Inflammatory macrophage treated with lipopolysaccharide for 1 hour (primary cell): ENCODE measurements around the gene MEF2C.

Experiments
- DNase-seq, 2 donors: peaks; one replicate each; pipeline ENCODE4 v3.0.0-alpha.2; 2020 to 2022

Gene MEF2C

GRCh38 chr5:88826646-88827585, 56.1 kb downstream of the MEF2C start:
- peak; percentile 42 to 57 for DNase-seq

DNA sequence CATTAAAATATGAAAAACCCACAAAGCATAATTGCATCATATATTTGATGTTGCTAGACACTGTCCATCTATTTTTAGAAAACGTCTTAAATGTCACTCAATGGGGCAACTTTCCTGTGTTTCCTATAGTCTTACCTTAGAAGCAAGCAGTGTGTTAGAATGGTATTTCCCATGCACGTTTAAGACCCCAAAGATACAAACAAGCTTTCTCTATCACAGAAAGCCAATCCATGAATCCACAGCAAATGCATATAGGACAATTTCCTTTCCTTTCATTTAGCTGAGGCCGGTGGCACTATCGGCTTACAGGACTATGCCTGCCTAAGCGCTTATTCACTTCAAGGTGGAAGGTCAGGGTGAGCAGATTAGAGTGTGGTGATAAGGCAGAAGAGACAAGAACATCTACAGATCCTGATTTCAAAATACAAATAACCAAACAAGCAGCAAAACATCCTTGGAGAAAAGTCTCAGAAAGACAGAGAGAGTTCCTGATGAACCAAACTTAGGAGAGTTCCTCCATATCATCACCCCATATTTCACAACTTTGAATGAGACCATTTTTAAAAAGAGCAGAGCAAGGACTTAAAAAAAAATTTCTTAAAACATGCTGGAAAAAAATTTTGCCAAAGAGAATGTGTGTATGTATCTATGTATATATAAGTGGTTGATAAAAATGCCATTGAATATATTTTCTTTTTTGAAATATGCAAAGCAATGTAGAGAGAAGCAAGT, 57.2 kb downstream of the MEF2C start:
- DNase-seq: peak; percentile 30 to 36

DNA sequence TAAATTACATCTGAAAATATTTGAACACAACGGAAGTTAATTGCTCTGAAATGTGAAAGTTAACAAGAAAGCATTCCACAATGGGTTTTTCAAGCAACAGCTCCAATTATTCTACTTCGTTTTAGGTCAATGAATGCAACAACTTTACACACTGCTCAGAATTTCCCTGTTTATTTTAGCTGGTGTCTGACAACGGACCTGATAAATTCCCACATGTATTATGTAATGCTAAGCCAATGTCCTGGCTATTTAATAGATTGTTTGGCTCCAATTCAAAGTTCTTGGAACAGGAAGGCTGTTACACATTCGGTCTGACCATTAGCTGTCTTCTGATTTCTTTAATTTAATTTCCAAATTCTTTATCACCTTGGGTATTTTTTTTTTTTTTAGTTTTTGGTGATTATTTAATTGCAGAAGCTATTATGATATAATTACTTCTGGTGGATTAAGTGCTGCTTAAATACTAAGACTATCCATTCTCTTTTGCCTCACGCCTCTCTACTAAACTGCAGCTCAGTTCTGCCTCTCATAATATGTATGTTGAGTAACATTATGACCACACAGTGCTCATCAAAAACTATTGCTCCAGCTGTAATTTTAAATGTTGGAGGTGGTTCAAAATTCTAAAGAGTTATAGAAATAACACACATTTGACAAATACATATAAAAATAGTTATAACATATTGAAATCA, 57.9 kb downstream of the MEF2C start:
- peak; percentile 33 to 38 for DNase-seq

- no peak for DNase-seq
Measured at GRCh38 chr5:88824141-88824540, 58.8 kb downstream of the MEF2C start.

- DNase-seq: no peak
Measured at GRCh38 chr5:88823201-88823600, 59.8 kb downstream of the MEF2C start.

- no peak for DNase-seq
Measured at GRCh38 chr5:88821161-88821560, 61.8 kb downstream of the MEF2C start.

- DNase-seq: no peak
Measured at GRCh38 chr5:88820581-88820980, 62.4 kb downstream of the MEF2C start.

DNA sequence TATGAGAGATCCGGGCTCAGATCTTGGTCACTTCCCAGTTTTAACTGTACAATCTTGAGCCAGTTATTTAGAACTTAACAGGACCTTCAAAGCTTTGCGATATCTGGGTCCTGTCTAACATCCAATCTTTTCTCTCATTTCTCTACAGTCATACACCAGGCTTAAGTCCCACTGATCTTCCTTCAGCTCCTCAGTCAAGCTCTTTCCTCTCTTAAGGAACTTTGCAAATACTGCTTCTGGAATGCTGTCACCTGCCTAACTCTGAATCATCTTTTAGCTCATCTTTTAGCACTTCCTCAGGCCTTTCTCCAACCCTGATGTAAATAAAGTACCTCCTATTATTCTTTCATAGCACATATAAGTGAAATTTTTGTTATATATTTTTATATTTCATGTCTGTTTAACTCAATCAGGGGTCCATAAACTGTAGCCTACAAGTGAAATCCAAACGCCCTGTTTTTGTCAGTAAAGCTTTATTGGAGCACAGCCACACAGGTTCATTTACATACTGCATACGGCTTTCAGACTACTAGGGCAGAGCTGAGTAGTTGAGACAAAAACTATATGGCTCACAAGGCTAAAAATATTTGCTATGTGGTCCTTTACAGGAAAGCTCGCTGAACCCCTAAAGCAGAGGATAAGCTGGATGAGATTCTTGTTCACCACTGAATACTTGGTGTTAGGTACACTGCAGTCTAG, 63.5 kb downstream of the MEF2C start:
- DNase-seq: no peak

DNA sequence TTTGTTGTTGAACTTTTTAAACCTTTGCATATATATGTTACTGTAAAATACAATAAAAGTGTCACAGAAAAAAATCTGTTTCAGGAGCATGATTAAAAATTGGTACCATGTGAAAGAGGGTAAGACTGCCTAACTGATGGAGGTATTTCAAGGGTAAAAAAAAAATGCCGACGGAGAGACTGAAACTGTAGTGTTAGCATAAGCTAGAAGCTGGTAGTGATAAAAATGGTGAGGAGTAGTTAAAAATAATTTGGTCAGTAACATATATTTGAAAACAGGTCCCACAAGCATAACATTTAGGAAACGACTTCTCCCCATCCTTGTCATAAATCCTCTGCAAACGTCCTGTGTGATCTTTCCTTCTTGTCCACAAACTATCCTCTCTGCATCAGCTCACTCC, 64.7 kb downstream of the MEF2C start:
- DNase-seq: no peak

DNA sequence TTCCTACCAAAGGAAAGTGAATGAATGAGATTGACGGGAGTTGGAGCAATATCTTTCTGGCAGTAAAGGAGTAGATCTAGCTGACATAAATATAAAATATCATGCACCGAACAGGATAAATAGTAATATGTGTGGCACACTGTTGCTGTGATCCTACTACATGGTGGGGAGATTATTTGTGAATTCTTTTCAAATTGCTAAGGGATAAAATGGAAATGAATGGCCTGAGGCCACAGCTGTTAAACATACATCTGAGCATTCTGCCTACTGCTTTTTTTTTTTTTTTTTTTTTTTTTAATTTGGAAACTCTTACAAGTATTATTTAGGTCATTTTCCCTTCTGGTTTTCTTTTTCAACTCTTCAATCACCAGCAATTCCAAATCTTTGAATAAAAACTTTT, 66.8 kb downstream of the MEF2C start:
- no peak for DNase-seq

GRCh38 chr5:88815050-88815789, 67.8 kb downstream of the MEF2C start:
- DNase-seq: no peak

GRCh38 chr5:88813805-88814575, 69.0 kb downstream of the MEF2C start:
- DNase-seq: no peak

DNA sequence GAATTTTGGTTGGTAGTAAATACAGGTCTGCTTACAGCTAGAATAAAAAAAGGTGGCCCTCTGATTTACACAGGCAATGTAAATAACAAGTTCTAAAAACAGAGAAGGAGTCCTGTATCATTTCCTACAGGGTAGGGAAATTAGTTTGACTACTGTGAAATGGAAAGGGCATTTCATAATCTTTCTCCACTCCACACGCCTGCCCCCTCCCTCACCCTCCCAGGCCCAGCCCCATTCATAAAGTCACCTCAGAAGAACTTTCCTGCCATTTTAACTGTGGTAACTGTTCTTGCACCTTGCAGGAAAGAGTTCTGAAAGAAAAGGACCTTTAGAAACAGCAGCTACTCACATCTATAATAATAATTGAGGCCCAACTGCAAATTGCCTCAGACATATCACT, 69.7 kb downstream of the MEF2C start:
- no peak for DNase-seq

- no peak for DNase-seq
Measured at GRCh38 chr5:88808153-88808552, 74.8 kb downstream of the MEF2C start.

- no peak for DNase-seq
Measured at GRCh38 chr5:88807327-88807726, 75.7 kb downstream of the MEF2C start.

GRCh38 chr5:88806338-88806737, 76.6 kb downstream of the MEF2C start:
- DNase-seq: no peak

DNA sequence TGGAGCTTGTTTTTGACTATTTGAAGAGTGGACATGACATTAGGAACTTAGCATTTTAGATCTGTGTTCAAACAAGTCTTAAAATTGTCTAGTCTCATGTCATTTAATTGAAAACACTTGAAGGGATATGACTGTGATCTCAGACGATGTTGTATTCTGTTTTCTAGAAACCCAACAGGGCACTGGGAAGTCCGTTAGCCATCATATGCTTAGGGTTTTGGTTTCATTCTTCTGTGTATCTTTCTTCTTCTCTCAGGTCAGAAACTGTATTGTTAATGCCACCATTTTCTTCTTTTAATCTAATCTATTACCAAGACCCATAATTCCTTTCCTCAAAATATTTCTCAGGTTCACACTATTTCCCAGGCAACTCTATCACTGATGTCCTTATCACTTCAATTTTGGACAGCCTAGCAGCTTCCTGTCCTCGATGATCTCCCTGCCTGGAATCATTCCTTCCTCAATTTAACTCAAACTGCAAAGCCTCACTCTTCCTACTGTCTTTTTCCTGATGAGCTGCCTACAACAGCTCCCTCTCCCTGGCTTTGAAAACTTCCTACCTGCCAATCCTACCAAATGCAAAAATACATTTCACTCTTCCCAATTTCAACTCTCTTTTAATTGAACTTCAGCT, 77.7 kb downstream of the MEF2C start:
- DNase-seq: no peak

GRCh38 chr5:88804444-88804843, 78.5 kb downstream of the MEF2C start:
- DNase-seq: no peak

GRCh38 chr5:88803309-88803708, 79.7 kb downstream of the MEF2C start:
- no peak for DNase-seq

DNA sequence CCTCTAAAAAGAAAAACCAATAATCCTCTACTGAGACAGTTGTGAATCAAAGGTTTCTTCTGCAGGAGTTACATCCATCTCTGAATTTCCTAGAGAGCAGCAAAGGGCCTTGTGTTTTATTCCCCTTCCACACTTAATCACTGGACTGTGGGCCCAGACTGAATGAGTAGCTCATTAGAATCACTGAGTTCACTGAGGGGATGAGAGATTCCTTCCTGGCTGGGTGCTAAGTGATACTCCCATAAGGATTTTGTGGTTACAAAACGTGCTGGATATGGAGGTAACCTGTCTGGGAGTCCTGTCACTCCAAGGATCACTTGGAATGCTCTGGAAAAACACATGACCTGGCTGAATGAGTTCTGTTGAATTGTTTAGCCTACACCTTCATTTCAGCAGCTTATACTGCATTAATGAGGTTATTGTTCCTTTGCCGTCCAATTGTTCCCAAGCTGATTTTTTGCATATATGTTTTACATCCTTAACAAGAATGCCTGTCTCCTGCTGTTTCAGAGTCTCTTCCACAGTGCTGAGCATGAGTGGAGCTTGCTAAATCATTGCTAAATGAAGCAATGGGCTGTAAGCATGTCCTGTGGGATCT, 82.9 kb downstream of the MEF2C start:
- no peak for DNase-seq
